ENCODE data around the gene ERFL.

ERFL gene

DNA sequence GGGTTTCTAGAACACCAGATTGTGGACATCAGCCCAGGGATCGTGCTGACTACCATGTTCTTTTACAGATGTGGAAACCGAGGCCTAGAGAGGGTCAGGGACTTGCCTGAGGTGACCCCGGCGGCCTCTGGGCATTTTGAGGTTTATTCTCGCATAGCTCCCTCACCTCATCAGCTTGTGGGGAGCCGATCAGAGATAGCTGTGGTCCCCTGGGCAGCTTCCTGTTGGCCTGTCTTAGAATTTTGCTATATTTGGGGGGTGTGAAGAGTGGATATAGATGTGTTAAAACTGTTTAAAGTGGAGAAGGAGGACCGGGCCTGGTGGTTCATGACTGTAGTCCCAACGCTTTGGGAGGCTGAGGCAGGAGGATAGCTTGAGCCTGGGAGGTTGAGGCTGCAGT is 38.4 kb downstream of the ERFL start:
- H3K27ac ChIP-seq (ENCODE audit: low read depth, low read length, poor library complexity, severe bottlenecking), result no peak overlapping the region
- H3K27me3 ChIP-seq (ENCODE audit: insufficient read depth, low read length), result no peaks in the 10 kb centered on the region
- H4K20me1 ChIP-seq (ENCODE audit: insufficient read depth, low read length), result no peaks in the 10 kb centered on the region
- no peaks in the 10 kb centered on the region for H3K9me2 ChIP-seq (ENCODE audit: low read depth, low read length)
- no peak for TF ChIP-seq EZH2 (IDR thresholded peaks at IDR 0.05; ENCODE audit: borderline replicate concordance, low read length)
- no peak for TF ChIP-seq CTCF (IDR thresholded peaks at IDR 0.05; ENCODE audit: low read length)
- H3K79me2 ChIP-seq (ENCODE audit: insufficient read depth, low read length), result peaks cover 4% of the 10 kb centered on the region
- no peaks in the 10 kb centered on the region for H3K9me3 ChIP-seq (ENCODE audit: low read length)
- H3K9ac ChIP-seq (ENCODE audit: low read length), result no peak overlapping the region
- H2AFZ ChIP-seq (ENCODE audit: low read length), result no peak overlapping the region
- H3K4me2 ChIP-seq (ENCODE audit: low read length), result no peak overlapping the region
- H3K4me1 ChIP-seq (ENCODE audit: insufficient read depth, low read length, severe bottlenecking), result peaks cover 34% of the 10 kb centered on the region
- no peaks in the 10 kb centered on the region for H3F3A ChIP-seq (ENCODE audit: insufficient read depth, low read length)
- H3K36me3 ChIP-seq (ENCODE audit: insufficient read depth, low read length), result peaks cover 44% of the 10 kb centered on the region
- H3K4me3 ChIP-seq (ENCODE audit: low read depth, low read length, poor library complexity, severe bottlenecking), result no peak overlapping the region

DNA sequence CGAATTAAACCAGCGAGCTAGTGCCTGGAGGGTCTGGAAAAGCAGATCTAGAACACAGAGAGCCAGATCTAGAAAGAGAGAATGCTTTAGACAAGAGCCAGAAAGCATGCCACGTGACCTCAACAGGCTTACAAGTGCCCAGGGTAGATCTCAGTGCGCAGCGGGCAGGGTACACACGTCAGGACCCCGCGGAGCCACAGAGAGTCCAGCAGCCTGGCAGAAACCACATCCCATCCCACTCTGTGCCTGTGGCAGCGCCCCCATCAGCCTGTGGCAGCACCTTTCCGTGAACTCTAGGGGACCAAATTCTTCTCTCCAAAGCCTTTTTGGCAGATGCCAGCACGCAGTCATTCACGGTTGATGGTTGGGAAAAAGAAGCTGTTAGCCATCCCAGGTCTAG is 39.3 kb downstream of the ERFL start:
- H3K36me3 ChIP-seq (ENCODE audit: insufficient read depth, low read length), result peaks cover 34% of the 10 kb centered on the region
- H3K79me2 ChIP-seq (ENCODE audit: insufficient read depth, low read length), result peaks cover 10% of the 10 kb centered on the region
- no peaks in the 10 kb centered on the region for H4K20me1 ChIP-seq (ENCODE audit: insufficient read depth, low read length)
- H3K4me3 ChIP-seq (ENCODE audit: low read depth, low read length, poor library complexity, severe bottlenecking), result no peak overlapping the region
- H3K27me3 ChIP-seq (ENCODE audit: insufficient read depth, low read length), result no peaks in the 10 kb centered on the region
- no peak for TF ChIP-seq EZH2 (IDR thresholded peaks at IDR 0.05; ENCODE audit: borderline replicate concordance, low read length)
- no peak for TF ChIP-seq CTCF (IDR thresholded peaks at IDR 0.05; ENCODE audit: low read length)
- peaks cover 36% of the 10 kb centered on the region for H3K4me1 ChIP-seq (ENCODE audit: insufficient read depth, low read length, severe bottlenecking)
- peak overlapping the region; percentile 1 for H3K27ac ChIP-seq (ENCODE audit: low read depth, low read length, poor library complexity, severe bottlenecking)
- no peaks in the 10 kb centered on the region for H3K9me3 ChIP-seq (ENCODE audit: low read length)
- no peaks in the 10 kb centered on the region for H3K9me2 ChIP-seq (ENCODE audit: low read depth, low read length)
- H3K9ac ChIP-seq (ENCODE audit: low read length), result no peak overlapping the region
- H3K4me2 ChIP-seq (ENCODE audit: low read length), result no peak overlapping the region
- no peaks in the 10 kb centered on the region for H3F3A ChIP-seq (ENCODE audit: insufficient read depth, low read length)
- no peak overlapping the region for H2AFZ ChIP-seq (ENCODE audit: low read length)

GRCh38 chr19:41887711-41888382 is 40.4 kb downstream of the ERFL start:
- H3K4me1 ChIP-seq (ENCODE audit: insufficient read depth, low read length, severe bottlenecking), result peaks cover 36% of the 10 kb centered on the region
- H3F3A ChIP-seq (ENCODE audit: insufficient read depth, low read length), result no peaks in the 10 kb centered on the region
- no peak overlapping the region for H2AFZ ChIP-seq (ENCODE audit: low read length)
- TF ChIP-seq EZH2 (IDR thresholded peaks at IDR 0.05; ENCODE audit: borderline replicate concordance, low read length), result no peak
- TF ChIP-seq CTCF (IDR thresholded peaks at IDR 0.05; ENCODE audit: low read length), result peak; percentile 69
- peak overlapping the region; percentile 54 for H3K4me3 ChIP-seq (ENCODE audit: low read depth, low read length, poor library complexity, severe bottlenecking)
- H3K9me2 ChIP-seq (ENCODE audit: low read depth, low read length), result no peaks in the 10 kb centered on the region
- peak overlapping the region; percentile 93 for H3K27ac ChIP-seq (ENCODE audit: low read depth, low read length, poor library complexity, severe bottlenecking)
- no peaks in the 10 kb centered on the region for H4K20me1 ChIP-seq (ENCODE audit: insufficient read depth, low read length)
- H3K9me3 ChIP-seq (ENCODE audit: low read length), result no peaks in the 10 kb centered on the region
- peaks cover 10% of the 10 kb centered on the region for H3K79me2 ChIP-seq (ENCODE audit: insufficient read depth, low read length)
- no peaks in the 10 kb centered on the region for H3K27me3 ChIP-seq (ENCODE audit: insufficient read depth, low read length)
- peak overlapping the region; percentile 67 for H3K9ac ChIP-seq (ENCODE audit: low read length)
- H3K36me3 ChIP-seq (ENCODE audit: insufficient read depth, low read length), result peaks cover 32% of the 10 kb centered on the region
- H3K4me2 ChIP-seq (ENCODE audit: low read length), result peak overlapping the region; percentile 80

All from OCI-LY1 (cell line).